ENCODE measurements around the gene GFAP. TPM values are rescaled to one million over a fixed set of nuclear protein-coding genes. Genes with fewer than 3 reads are reported as not detected.

GFAP gene
- 0.15 TPM for polyA plus RNA-seq (2013, experiment 1 of 4)
- 0.07 TPM for polyA plus RNA-seq (2013, experiment 2 of 4)
- not detected for polyA plus RNA-seq (2013, experiment 3 of 4)
- polyA plus RNA-seq (2013, experiment 4 of 4) = 0.41 TPM

- Histone ChIP-seq H3K4me3 (ENCODE audit: insufficient read depth, low read depth, low read length) (no peak within 1 kb of the TSS), H3K27ac (ENCODE audit: insufficient read depth, low read depth, low read length, poor library complexity, severe bottlenecking) (no peak within 1 kb of the TSS), H3K9me3 (ENCODE audit: control insufficient read depth, low read length) (no peaks in the 10 kb centered on the region), H3K27me3 (ENCODE audit: control insufficient read depth, insufficient read depth, low read length, poor library complexity, severe bottlenecking) (peaks cover 36% of the 10 kb centered on the region), H3K36me3 (ENCODE audit: control insufficient read depth, insufficient read depth, low read length) (no peaks in the 10 kb centered on the region), H3K4me1 (ENCODE audit: control insufficient read depth, insufficient read depth, low read length) (peaks cover 10% of the 10 kb centered on the region)
- 91 to 94% methylated on average over 17 of the region's 17 CpGs for WGBS, 2 experiments
Observed at GRCh38 chr17:44915321-44915726, at the start of gene GFAP. Gene GFAP, minus strand, starts transcription at chr17:44915500. Its CDS starts 14 bp downstream, at chr17:44915486.

- no peaks in the 10 kb centered on the region for H3K9me3 ChIP-seq (ENCODE audit: control insufficient read depth, low read length)
- H3K4me1 ChIP-seq (ENCODE audit: control insufficient read depth, insufficient read depth, low read length) = peaks cover 7% of the 10 kb centered on the region
- no peak overlapping the region for H3K27ac ChIP-seq (ENCODE audit: insufficient read depth, low read depth, low read length, poor library complexity, severe bottlenecking)
- peaks cover 36% of the 10 kb centered on the region for H3K27me3 ChIP-seq (ENCODE audit: control insufficient read depth, insufficient read depth, low read length, poor library complexity, severe bottlenecking)
- H3K36me3 ChIP-seq (ENCODE audit: control insufficient read depth, insufficient read depth, low read length) = no peaks in the 10 kb centered on the region
- no peak overlapping the region for H3K4me3 ChIP-seq (ENCODE audit: insufficient read depth, low read depth, low read length)
- 62 to 69% methylated on average over 7 of the region's 7 CpGs for WGBS, 2 experiments
Observed at GRCh38 chr17:44961921-44962350, 46.6 kb upstream of the GFAP start.

- H3K27ac ChIP-seq (ENCODE audit: insufficient read depth, low read depth, low read length, poor library complexity, severe bottlenecking) = no peak overlapping the region
- peaks cover 5% of the 10 kb centered on the region for H3K4me1 ChIP-seq (ENCODE audit: control insufficient read depth, insufficient read depth, low read length)
- peaks cover 23% of the 10 kb centered on the region for H3K27me3 ChIP-seq (ENCODE audit: control insufficient read depth, insufficient read depth, low read length, poor library complexity, severe bottlenecking)
- 92% methylated on average over 2 of the region's 2 CpGs for WGBS, 2 experiments
- no peaks in the 10 kb centered on the region for H3K36me3 ChIP-seq (ENCODE audit: control insufficient read depth, insufficient read depth, low read length)
- H3K9me3 ChIP-seq (ENCODE audit: control insufficient read depth, low read length) = no peaks in the 10 kb centered on the region
- H3K4me3 ChIP-seq (ENCODE audit: insufficient read depth, low read depth, low read length) = no peak overlapping the region
Observed at GRCh38 chr17:44960691-44961090, 45.4 kb upstream of the GFAP start.

- H3K27ac ChIP-seq (ENCODE audit: insufficient read depth, low read depth, low read length, poor library complexity, severe bottlenecking) = no peak overlapping the region
- H3K4me1 ChIP-seq (ENCODE audit: control insufficient read depth, insufficient read depth, low read length) = peaks cover 6% of the 10 kb centered on the region
- no peak overlapping the region for H3K4me3 ChIP-seq (ENCODE audit: insufficient read depth, low read depth, low read length)
- H3K36me3 ChIP-seq (ENCODE audit: control insufficient read depth, insufficient read depth, low read length) = no peaks in the 10 kb centered on the region
- no peaks in the 10 kb centered on the region for H3K9me3 ChIP-seq (ENCODE audit: control insufficient read depth, low read length)
- WGBS, 2 experiments = 87 to 88% methylated on average over 56 of the region's 56 CpGs
- peaks cover 16% of the 10 kb centered on the region for H3K27me3 ChIP-seq (ENCODE audit: control insufficient read depth, insufficient read depth, low read length, poor library complexity, severe bottlenecking)
Observed at GRCh38 chr17:44959821-44960531, 44.7 kb upstream of the GFAP start.

GRCh38 chr17:44956998-44957981 lies 42.0 kb upstream of the GFAP start:
- Histone ChIP-seq H3K36me3 (ENCODE audit: control insufficient read depth, insufficient read depth, low read length) (no peaks in the 10 kb centered on the region), H3K4me3 (ENCODE audit: insufficient read depth, low read depth, low read length) (no peak overlapping the region), H3K27ac (ENCODE audit: insufficient read depth, low read depth, low read length, poor library complexity, severe bottlenecking) (no peak overlapping the region), H3K4me1 (ENCODE audit: control insufficient read depth, insufficient read depth, low read length) (peaks cover 6% of the 10 kb centered on the region), H3K27me3 (ENCODE audit: control insufficient read depth, insufficient read depth, low read length, poor library complexity, severe bottlenecking) (peaks cover 4% of the 10 kb centered on the region), H3K9me3 (ENCODE audit: control insufficient read depth, low read length) (no peaks in the 10 kb centered on the region)
- WGBS, 2 experiments = 91% methylated on average over 8 of the region's 8 CpGs

- Histone ChIP-seq H3K27me3 (ENCODE audit: control insufficient read depth, insufficient read depth, low read length, poor library complexity, severe bottlenecking) (peaks cover 4% of the 10 kb centered on the region), H3K27ac (ENCODE audit: insufficient read depth, low read depth, low read length, poor library complexity, severe bottlenecking) (no peak overlapping the region), H3K9me3 (ENCODE audit: control insufficient read depth, low read length) (no peaks in the 10 kb centered on the region), H3K36me3 (ENCODE audit: control insufficient read depth, insufficient read depth, low read length) (no peaks in the 10 kb centered on the region), H3K4me3 (ENCODE audit: insufficient read depth, low read depth, low read length) (no peak overlapping the region), H3K4me1 (ENCODE audit: control insufficient read depth, insufficient read depth, low read length) (peaks cover 4% of the 10 kb centered on the region)
- WGBS, 2 experiments = 85 to 89% methylated on average over 8 of the region's 8 CpGs
Observed at GRCh38 chr17:44955674-44956425, 40.5 kb upstream of the GFAP start.

- no peak overlapping the region for H3K27ac ChIP-seq (ENCODE audit: insufficient read depth, low read depth, low read length, poor library complexity, severe bottlenecking)
- H3K36me3 ChIP-seq (ENCODE audit: control insufficient read depth, insufficient read depth, low read length) = no peaks in the 10 kb centered on the region
- no peak overlapping the region for H3K4me3 ChIP-seq (ENCODE audit: insufficient read depth, low read depth, low read length)
- no peaks in the 10 kb centered on the region for H3K9me3 ChIP-seq (ENCODE audit: control insufficient read depth, low read length)
- peaks cover 4% of the 10 kb centered on the region for H3K4me1 ChIP-seq (ENCODE audit: control insufficient read depth, insufficient read depth, low read length)
- H3K27me3 ChIP-seq (ENCODE audit: control insufficient read depth, insufficient read depth, low read length, poor library complexity, severe bottlenecking) = peaks cover 4% of the 10 kb centered on the region
- 71 to 73% methylated on average over 6 of the region's 6 CpGs for WGBS, 2 experiments
Observed at GRCh38 chr17:44952946-44953475, 37.7 kb upstream of the GFAP start.

- H3K4me1 ChIP-seq (ENCODE audit: control insufficient read depth, insufficient read depth, low read length) = no peaks in the 10 kb centered on the region
- WGBS, 2 experiments = 86 to 89% methylated on average over 7 of the region's 7 CpGs
- peaks cover 9% of the 10 kb centered on the region for H3K36me3 ChIP-seq (ENCODE audit: control insufficient read depth, insufficient read depth, low read length)
- peak overlapping the region; percentile 96 for H3K4me3 ChIP-seq (ENCODE audit: insufficient read depth, low read depth, low read length)
- peaks cover 4% of the 10 kb centered on the region for H3K27me3 ChIP-seq (ENCODE audit: control insufficient read depth, insufficient read depth, low read length, poor library complexity, severe bottlenecking)
- no peak overlapping the region for H3K27ac ChIP-seq (ENCODE audit: insufficient read depth, low read depth, low read length, poor library complexity, severe bottlenecking)
- H3K9me3 ChIP-seq (ENCODE audit: control insufficient read depth, low read length) = no peaks in the 10 kb centered on the region
Observed at GRCh38 chr17:44948315-44948795, 33.1 kb upstream of the GFAP start.

- H3K4me1 ChIP-seq (ENCODE audit: control insufficient read depth, insufficient read depth, low read length) = no peaks in the 10 kb centered on the region
- 9 to 10% methylated on average over 62 of the region's 62 CpGs for WGBS, 2 experiments
- H3K27ac ChIP-seq (ENCODE audit: insufficient read depth, low read depth, low read length, poor library complexity, severe bottlenecking) = no peak within 1 kb of the TSS
- no peaks in the 10 kb centered on the region for H3K9me3 ChIP-seq (ENCODE audit: control insufficient read depth, low read length)
- peaks cover 4% of the 10 kb centered on the region for H3K27me3 ChIP-seq (ENCODE audit: control insufficient read depth, insufficient read depth, low read length, poor library complexity, severe bottlenecking)
- H3K36me3 ChIP-seq (ENCODE audit: control insufficient read depth, insufficient read depth, low read length) = peaks cover 11% of the 10 kb centered on the region
- peak within 1 kb of the TSS; percentile 96 for H3K4me3 ChIP-seq (ENCODE audit: insufficient read depth, low read depth, low read length)
Observed at GRCh38 chr17:44947461-44948314, 32.4 kb upstream of the GFAP start, which contains the start of gene KIF18B. Gene KIF18B, minus strand, starts transcription at chr17:44947773. Its CDS starts 11,429 bp downstream, at chr17:44936344.
